Gastrocnemius medialis (tissue), 4 donors: ENCODE results near the gene PTPRM. TPM values are rescaled to one million over a fixed set of nuclear protein-coding genes. Genes with fewer than 3 reads are reported as not detected.
A peak's percentile ranks its signal among the peaks of the same experiment; 100 is the strongest.

Experiments
- ATAC-seq, 2 donors: fragments of 150-250 bp; one replicate each; pipeline ENCODE4 v1.9.1; 2016
- DNase-seq, 2 donors: peaks; one replicate each; pipeline ENCODE4 v3.0.0-alpha.2; 2019
- H3K27ac ChIP-seq, 4 donors: fragments of 200-600 bp; sonication (generic); 1 replicate in 1 of 4; 2 replicates in 3 of 4; pipeline ENCODE4 v1.5.1; 2016 to 2018; ENCODE audit warnings: mild to moderate bottlenecking in 2 of 4, moderate library complexity in 1 of 4
- H3K27me3 ChIP-seq, 3 donors: fragments of 200-600 bp; sonication (generic) in 2 of 3; 1 replicate in 1 of 3; 2 replicates in 2 of 3; pipeline versions ENCODE4 v1.5.1 to v1.6.0; 2016 to 2019; ENCODE audit warnings: mild to moderate bottlenecking in 1 of 3, moderate library complexity in 1 of 3
- H3K36me3 ChIP-seq, 2 donors: fragments of 200-600 bp; sonication (generic) in 1 of 2; one replicate each; pipeline ENCODE4 v1.5.1; 2017 to 2018
- H3K4me1 ChIP-seq, 2 donors: fragments of 200-600 bp; sonication (generic) in 1 of 2; one replicate each; pipeline ENCODE4 v1.5.1; 2016 to 2017; ENCODE audit warnings: mild to moderate bottlenecking in 2 of 2
- H3K4me3 ChIP-seq, 4 donors: fragments of 200-600 bp; sonication (generic) in 3 of 4; 1 replicate in 1 of 4; 2 replicates in 3 of 4; pipeline ENCODE4 v1.5.1; 2016 to 2019; ENCODE audit warnings: mild to moderate bottlenecking in 2 of 4
- H3K9me3 ChIP-seq, 3 donors: fragments of 200-600 bp; sonication (generic) in 2 of 3; 1 replicate in 1 of 3; 2 replicates in 2 of 3; pipeline ENCODE4 v1.5.1; 2016 to 2019
- POLR2A ChIP-seq, 2 donors: fragments of 450-650 bp; IDR thresholded peaks; one replicate each; pipeline ENCODE4 v1.6.1; 2017; ENCODE audit warnings: antibody characterized with exemption in 2 of 2, mild to moderate bottlenecking in 2 of 2, moderate library complexity in 2 of 2
- in situ Hi-C, 4 donors: fragments of 200-750 bp; cut with MboI; loops; one replicate each; pipeline versions ENCODE4 v1.15.0 to v1.8.0; 2017; ENCODE audit warnings: low sequenced_read_pairs in 4 of 4
- intact Hi-C: fragments of 100-400 bp; cut with DNase I; formaldehyde crosslinking; loops from one replicate; pipeline ENCODE4 v1.15.1; 2023; ENCODE audit warnings: low total_unique reads
- total RNA-seq, 4 donors: library from RNA; depleted of rRNA; stranded (reverse); fragments of >200 nt; gene quantifications; one replicate each; pipeline versions ENCODE4 v1.1.0 to v1.2.3, GENCODE V29; 2016
- TF ChIP-seq, protein P1 (sequence below), 5 experiments: fragments of 450-650 bp in 3 of 5; fragments of 200-600 bp in 2 of 5; sonication (generic) in 2 of 5; IDR thresholded peaks in 4 of 5; conservative IDR thresholded peaks in 1 of 5; 1 replicate in 4 of 5; 2 replicates in 1 of 5; pipeline ENCODE4 v1.5.1; 2016 to 2019; ENCODE audit warnings: antibody characterized with exemption in 5 of 5, mild to moderate bottlenecking in 3 of 5, moderate library complexity in 3 of 5

Gene PTPRM
- total RNA-seq, 4 donors from 2014 or later = 52.6 to 79.3 (median 63.8) TPM

DNA sequence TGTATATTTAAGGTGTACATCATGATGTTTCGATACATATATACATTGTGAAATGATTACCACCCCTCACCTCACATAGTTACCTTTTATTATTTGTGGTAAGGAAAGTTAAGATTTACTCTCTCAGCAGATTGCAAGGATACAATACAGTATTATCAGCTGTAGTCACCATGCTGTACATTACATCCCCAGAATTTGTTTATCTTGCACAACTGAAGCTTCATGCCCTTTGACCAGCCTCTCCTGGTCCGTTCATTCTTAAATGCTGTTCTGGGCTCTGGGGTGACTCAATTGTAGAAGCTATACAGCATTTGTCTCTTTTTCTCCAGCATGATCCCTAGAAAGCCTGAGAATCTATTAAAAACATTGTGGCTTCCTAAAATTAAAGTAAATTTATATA, 90.8 kb downstream of the PTPRM start:
- H3K9me3 ChIP-seq = no peaks in the 10 kb centered on the region
- intact Hi-C loops (no loop called here), in situ Hi-C loops (no loop called here)
- H3K36me3 ChIP-seq = no peaks in the 10 kb centered on the region
- peaks cover 32 to 45% of the 10 kb centered on the region in 2 donors for H3K4me1 ChIP-seq
- TF ChIP-seq POLR2A (IDR thresholded peaks at IDR 0.05) = no peak
- TF ChIP-seq, protein P1, sequence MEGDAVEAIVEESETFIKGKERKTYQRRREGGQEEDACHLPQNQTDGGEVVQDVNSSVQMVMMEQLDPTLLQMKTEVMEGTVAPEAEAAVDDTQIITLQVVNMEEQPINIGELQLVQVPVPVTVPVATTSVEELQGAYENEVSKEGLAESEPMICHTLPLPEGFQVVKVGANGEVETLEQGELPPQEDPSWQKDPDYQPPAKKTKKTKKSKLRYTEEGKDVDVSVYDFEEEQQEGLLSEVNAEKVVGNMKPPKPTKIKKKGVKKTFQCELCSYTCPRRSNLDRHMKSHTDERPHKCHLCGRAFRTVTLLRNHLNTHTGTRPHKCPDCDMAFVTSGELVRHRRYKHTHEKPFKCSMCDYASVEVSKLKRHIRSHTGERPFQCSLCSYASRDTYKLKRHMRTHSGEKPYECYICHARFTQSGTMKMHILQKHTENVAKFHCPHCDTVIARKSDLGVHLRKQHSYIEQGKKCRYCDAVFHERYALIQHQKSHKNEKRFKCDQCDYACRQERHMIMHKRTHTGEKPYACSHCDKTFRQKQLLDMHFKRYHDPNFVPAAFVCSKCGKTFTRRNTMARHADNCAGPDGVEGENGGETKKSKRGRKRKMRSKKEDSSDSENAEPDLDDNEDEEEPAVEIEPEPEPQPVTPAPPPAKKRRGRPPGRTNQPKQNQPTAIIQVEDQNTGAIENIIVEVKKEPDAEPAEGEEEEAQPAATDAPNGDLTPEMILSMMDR (IDR thresholded peaks at IDR 0.05 in 4 of 5, conservative IDR thresholded peaks at IDR 0.05 in 1 of 5) = no peak
- no peak overlapping the region for H3K4me3 ChIP-seq
- H3K27ac ChIP-seq = no peak overlapping the region
- ATAC-seq = no peak
- no peaks in the 10 kb centered on the region for H3K27me3 ChIP-seq
- no peak for DNase-seq

DNA sequence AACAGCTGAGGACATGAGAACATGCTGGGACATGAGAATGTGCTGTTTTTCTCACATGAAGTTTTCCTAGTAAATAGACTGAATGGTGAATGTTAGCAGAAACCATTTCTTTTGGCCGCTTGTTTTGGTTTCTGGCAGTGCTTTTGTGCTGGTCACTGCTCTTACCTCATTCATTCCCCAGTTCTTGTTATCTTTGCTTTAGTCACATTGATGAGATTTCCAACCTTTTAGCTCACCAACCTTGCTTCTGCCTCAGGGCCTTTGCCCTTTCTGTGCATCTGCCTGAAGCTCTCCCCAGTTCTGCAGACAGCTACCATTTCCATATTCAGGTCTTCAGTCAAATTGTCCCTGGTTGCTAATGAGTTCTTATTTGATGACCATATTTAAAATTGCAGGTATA, 91.6 kb downstream of the PTPRM start:
- in situ Hi-C loops = no loop called here

DNA sequence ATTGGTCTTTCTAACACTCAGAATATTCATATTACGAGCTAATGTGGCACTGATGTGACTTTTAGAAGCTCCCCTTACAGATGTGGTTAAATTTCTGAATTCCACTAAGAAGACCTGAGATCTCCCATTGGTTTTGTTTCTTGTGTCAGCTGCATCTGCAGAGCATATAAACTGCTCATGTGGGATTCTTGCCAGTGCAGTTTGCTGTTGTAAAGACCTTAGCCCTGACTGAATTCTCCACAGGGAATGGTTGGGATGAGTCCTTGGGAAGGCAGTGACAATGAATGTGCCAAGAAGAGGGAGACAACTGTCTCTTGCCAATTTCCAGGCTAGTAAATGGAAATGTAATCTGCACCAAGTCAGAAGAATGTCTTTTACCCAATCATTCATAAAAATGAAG, 94.1 kb downstream of the PTPRM start:
- Histone ChIP-seq H3K27me3 (no peaks in the 10 kb centered on the region), H3K36me3 (no peaks in the 10 kb centered on the region), H3K4me1 (peaks cover 26 to 44% of the 10 kb centered on the region in 2 donors), H3K9me3 (no peaks in the 10 kb centered on the region), H3K4me3 (no peak overlapping the region), H3K27ac (no peak overlapping the region)
- intact Hi-C loops = no loop called here
- ATAC-seq (no peak), DNase-seq (no peak)
- TF ChIP-seq POLR2A (IDR thresholded peaks at IDR 0.05) = no peak
- TF ChIP-seq, protein P1 (IDR thresholded peaks at IDR 0.05 in 4 of 5, conservative IDR thresholded peaks at IDR 0.05 in 1 of 5) = no peak
- in situ Hi-C loops = no loop called here

More for the DNA sequence above, 91.6 kb downstream of the PTPRM start:
- TF ChIP-seq, protein P1 (IDR thresholded peaks at IDR 0.05 in 4 of 5, conservative IDR thresholded peaks at IDR 0.05 in 1 of 5) = no peak
- TF ChIP-seq POLR2A (IDR thresholded peaks at IDR 0.05) = no peak
- Histone ChIP-seq H3K9me3 (no peaks in the 10 kb centered on the region), H3K27me3 (no peaks in the 10 kb centered on the region), H3K36me3 (no peaks in the 10 kb centered on the region), H3K4me3 (no peak overlapping the region), H3K4me1 (peaks cover 32 to 50% of the 10 kb centered on the region in 2 donors), H3K27ac (no peak overlapping the region)
- intact Hi-C loops = no loop called here
- DNase-seq (no peak), ATAC-seq (no peak)

DNA sequence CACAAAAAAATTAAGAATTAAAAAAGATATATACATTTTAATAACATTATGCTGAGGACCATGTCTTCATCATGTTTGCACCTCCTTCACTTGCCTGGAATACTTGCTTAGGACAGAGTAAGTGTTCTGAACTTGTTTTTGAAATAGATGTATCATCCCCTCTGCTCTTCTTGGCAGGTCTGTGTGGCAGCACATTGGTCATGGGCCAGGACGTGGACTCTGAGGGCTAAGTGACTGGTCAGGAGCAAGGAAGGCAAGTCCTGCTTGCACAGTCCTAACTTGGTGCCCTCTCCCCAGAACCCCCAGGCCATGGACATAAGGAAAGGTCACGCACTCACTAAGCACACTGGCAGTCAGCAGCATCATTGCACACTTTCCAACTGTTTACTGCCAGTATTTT, 95.8 kb downstream of the PTPRM start:
- Histone ChIP-seq H3K27ac (no peak overlapping the region), H3K4me1 (peaks cover 16 to 44% of the 10 kb centered on the region in 2 donors), H3K9me3 (no peaks in the 10 kb centered on the region), H3K36me3 (no peaks in the 10 kb centered on the region), H3K27me3 (no peaks in the 10 kb centered on the region), H3K4me3 (no peak overlapping the region)
- intact Hi-C loops = no loop called here
- ATAC-seq = peak; percentile 39 to 64
- TF ChIP-seq, protein P1 (IDR thresholded peaks at IDR 0.05 in 4 of 5, conservative IDR thresholded peaks at IDR 0.05 in 1 of 5) = no peak
- no peak for TF ChIP-seq POLR2A (IDR thresholded peaks at IDR 0.05)
- peak in 1 of 2 donors; percentile 41 for DNase-seq
- in situ Hi-C loops = no loop called here
